GM18502 (cell line): ENCODE data around the gene TEKTIP1.

Source experiments
- ATAC-seq: cut with Tn5 transposase; IDR thresholded peaks from one replicate; pipeline ENCODE4 v1.9.1; 2021; ENCODE audit warnings: mild to moderate bottlenecking; ENCODE audit not compliant: unreplicated experiment, poor library complexity

TEKTIP1 gene

GRCh38 chr19:3535981-3536380, 3.0 kb upstream of the TEKTIP1 start:
- no peak for ATAC-seq

- no peak for ATAC-seq
These were observed 2.4 kb upstream of the TEKTIP1 start for GRCh38 chr19:3536429-3537100.

GRCh38 chr19:3537101-3537437, 1.9 kb upstream of the TEKTIP1 start:
- ATAC-seq, result no peak

DNA sequence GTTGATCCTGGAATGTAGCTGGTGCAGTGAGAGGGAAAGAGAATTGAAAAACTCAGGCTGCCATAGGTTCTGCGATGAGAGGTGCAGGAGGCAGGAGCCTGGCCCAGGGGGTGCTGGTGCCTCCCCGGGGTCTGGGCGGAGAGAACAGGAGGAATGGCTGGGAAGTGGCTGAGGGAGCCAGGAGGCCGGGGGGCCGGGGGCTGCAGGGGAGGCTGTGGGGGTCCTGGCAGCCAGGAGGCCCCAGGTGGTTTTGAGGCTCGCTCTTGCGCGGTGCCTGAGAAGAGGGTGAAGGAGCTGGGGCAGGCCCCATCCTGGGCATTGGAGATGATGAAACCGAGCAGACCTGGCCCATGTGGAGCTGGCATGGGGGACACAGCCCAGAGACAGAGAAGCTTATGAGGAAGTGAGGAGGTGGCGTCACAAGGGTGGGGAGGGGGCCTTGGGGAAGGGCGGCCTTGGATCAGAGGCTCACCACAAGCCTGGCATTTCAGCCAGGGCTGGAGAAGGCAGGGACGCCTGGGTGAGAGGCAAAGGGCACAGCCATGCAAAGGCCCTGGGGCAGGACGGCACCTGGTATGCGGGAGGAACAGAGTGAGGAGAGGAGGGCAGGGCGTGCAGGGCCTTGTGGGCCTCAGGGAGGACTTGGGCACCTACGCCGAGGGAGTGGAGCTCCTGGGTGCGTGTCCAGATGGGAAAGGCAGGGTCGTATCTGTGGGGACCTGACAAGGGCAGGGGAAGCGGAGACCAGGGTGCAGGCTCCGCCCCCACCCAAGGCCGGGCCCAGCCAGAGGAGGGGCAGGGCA, 1.3 kb upstream of the TEKTIP1 start:
- ATAC-seq, result no peak

DNA sequence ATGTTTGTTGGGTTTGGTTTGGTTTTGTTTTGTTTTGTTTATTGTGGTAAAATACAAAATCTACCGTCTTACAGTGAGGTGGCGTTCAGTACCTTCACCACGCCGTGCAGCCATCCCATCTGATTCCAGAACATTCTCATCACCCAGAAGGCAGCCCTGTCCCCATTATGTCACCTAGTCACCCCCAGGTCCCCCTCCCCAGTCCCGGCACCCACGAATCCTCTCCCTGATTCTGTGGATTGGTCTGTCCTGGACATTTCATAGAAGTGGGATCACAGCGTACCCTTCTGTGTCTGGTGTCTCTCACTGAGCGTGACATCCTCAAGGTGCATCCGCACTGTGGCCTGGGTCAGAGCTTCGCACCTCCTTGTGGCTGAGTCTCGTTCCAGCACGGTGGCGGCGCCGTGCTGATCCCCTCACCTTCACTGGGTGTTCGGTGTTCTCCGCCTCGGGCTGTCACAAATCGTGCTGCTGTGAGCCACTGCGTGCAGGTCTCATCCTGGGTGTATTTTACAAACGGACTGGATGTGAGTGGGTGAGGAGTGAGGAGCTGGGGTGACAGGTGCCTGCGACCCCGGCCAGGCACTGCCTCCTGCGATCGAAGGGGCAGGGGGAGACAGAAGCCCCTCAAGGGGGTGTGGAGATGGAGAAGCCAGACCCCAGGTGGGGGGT, 580 bp upstream of the TEKTIP1 start:
- ATAC-seq, result no peak

DNA sequence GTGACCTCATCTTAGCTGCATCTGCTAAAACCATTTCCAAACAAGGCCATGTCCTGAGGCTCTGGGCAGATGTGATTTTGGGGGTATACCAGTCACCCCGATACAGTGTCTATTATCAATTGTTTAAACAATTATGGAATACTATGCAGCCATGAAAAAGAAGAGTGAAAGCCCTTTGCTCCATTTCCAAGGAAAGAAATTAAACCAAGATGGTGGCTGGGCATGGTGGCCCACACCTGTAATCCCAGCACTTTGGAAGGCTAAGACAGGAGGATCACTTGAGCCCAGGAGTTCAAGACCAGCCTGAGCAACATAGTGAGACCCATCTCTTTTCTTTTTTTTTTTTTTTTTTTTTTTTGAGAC, 763 bp downstream of the TEKTIP1 start:
- no peak for ATAC-seq

DNA sequence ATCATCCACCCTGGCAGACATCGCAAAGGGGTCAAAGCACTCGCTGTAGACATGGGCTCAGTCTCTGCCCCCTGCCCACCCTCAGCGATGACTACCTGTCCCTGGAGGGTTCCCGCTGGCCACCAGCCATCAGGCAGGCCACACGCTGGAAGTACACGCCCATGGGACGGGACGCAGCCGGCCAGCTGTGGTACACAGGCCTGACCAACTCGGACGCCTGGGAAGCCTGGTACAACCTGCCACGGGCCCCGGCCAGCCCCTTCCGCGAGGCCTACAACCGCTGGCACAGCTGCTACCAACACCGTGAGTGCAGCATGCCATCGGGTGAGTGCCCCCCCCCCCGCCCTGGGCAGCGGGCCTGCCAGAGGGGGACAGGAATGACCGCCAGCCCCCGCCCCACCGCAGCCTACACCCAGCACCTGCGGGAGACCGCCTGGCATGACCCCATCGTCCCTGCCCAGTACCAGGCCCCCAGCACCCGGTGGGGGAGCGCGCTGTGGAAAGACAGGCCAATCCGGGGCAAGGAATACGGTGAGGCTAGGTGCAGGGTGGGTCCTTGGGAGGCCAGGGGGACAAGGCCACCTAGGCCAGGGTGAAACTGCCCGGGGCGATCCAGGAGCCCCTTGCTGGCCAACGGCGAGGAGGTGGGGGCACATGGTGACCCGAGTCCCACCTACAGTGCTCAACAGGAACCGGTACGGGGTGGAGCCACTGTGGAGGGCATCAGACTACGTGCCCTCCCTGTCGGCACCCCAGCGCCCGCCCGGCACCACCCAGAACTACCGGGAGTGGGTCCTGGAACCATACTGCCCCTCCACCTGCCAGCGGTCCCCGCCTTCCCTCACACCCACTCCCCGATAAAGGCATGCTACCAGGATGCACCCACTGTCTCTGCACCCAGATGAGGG, 4.4 kb downstream of the TEKTIP1 start:
- ATAC-seq, result no peak

DNA sequence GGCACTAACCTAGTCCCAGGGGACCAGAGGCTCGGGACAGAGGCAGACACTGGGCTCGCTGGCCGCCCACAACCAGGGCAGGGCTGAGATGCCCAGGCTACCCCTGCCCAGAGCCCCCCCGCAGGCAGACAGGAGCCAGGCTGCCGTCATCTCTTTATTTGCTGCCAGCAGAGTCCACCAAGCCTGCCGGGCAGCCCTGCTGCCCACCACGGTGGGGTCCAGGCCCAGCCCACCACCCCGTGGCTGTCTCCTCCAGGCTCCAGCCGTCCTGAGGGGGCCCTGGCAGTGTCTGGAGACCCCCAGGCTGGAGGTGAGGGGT, 5.0 kb downstream of the TEKTIP1 start:
- no peak for ATAC-seq

DNA sequence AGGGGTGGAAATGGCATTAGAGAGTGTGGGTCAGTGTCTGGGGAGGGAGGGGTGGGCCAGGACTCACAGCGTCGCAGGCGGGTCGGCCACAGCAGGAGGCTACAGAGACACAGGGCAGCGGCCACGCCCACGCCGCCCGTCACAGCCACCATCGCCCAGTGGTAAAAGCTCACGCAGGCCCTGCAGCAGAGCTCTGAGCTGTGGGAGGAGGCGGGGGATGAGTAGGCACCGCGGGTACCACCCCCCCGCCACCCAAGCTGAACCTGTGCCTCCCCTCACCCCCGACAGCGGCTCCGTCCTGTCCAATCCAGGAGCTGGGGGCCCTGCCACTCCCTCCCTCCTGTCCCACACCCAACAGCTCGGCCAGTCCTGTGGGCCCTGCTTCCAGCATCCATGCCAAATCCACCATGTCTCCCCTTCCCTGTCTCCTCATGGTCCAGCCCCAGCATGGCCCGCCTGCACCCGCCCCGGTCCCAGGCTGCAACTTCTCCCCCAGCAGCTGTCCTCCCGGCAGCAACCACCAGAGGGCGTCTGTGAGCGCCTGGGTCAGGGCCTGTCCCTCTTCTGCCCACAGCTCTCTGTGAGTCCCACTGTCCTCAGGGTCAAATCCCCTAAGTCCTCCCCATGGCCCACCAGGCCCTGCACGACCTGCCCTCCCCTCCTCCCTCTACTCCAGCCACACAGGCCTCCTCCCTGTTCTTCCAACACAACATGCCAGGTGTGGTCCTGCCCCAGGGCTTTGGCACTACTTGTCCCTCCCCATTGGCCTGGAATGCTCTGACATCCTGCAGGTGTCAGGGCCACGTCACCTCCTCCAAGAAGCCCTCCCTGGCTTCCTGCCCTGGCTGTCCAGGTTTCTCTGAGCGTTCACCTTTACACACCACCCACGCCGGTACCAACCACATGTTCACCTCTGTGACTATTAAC, 6.0 kb downstream of the TEKTIP1 start:
- ATAC-seq, result no peak

GRCh38 chr19:3545669-3546034, 6.7 kb downstream of the TEKTIP1 start:
- no peak for ATAC-seq

DNA sequence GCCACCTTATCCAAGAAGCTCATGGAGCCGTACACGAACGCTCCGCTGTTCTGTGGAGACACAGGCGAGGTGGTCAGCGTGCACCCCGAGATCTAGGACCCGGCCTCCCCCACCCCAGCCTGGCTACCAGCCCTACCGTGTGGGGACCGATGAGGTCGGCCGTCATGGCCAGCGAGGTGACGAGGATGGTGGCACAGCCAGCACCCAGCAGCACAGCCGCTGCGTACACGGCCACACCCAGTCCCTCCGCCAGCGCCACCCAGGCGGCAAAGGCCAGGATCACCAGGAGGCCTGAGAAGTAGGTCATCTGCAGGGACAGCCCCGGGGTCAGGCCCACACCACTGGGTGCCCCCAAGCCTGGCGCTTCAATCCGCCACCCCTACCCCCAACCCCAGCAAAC, 7.1 kb downstream of the TEKTIP1 start:
- ATAC-seq, result no peak

- ATAC-seq, result no peak
These were observed 8.3 kb downstream of the TEKTIP1 start for GRCh38 chr19:3547301-3547731.

DNA sequence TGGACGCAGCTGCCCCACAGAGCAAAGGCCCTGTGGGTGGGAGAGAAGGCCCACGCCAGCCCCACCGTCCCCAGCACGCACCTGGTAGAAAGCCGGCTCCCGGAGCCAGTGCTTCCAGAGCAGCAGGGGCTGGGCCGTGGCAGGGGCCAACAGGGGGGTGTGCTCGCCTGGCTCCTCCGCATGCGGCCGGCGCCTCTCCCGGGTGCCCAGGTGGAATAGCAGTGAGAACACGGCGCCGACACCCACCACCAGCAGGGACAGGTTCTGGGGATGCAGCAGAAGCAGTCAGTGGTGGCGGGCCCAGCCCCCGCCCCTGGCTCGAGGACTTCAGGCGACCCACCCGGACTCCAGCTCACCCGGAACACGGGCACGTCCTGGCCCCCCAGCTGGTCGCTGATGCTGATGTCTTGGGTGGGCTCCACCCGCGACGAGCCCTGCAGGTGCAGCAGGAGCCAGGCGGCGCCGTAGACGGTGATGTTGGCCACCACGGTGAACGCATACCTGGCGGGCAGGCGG, 8.9 kb downstream of the TEKTIP1 start:
- no peak for ATAC-seq

DNA sequence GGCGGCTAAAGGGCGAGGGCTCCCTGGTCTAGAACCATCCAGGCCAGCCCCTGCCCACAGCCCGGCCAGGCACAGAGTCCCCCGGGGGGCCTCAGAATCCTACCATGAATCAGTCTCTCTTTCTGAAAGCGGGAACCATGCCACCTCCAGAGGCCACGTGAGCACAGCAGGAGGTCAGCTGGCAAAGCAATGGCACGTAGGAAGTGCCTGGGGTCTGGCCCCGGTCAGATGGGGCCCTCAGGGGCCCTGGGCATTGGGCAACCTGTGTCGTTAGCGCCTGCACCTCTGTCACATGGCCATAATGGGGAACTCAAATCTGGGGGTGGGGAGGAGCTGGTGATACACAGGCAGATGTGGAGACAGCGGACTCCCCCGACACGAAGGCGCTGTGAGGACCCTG, 9.6 kb downstream of the TEKTIP1 start:
- no peak for ATAC-seq

DNA sequence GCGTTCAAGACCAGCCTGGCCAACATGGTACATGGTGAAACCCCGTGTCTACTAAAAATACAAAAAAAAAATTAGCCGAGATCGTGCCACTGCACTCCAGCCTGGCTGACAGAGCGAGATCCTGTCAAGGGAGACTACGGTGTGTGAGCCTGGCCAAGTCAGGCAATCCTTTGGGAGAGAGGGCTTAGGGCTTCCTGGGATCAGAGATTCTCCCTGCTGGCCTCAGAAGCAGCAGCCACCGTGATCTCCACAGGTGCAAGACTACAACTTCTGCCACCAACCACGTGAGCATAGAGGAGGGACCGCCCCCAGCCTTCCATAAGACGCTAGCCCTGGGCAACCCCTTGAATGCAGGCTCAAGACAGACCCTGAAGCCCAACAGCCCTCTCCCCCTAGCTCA, 10.8 kb downstream of the TEKTIP1 start:
- ATAC-seq, result no peak

DNA sequence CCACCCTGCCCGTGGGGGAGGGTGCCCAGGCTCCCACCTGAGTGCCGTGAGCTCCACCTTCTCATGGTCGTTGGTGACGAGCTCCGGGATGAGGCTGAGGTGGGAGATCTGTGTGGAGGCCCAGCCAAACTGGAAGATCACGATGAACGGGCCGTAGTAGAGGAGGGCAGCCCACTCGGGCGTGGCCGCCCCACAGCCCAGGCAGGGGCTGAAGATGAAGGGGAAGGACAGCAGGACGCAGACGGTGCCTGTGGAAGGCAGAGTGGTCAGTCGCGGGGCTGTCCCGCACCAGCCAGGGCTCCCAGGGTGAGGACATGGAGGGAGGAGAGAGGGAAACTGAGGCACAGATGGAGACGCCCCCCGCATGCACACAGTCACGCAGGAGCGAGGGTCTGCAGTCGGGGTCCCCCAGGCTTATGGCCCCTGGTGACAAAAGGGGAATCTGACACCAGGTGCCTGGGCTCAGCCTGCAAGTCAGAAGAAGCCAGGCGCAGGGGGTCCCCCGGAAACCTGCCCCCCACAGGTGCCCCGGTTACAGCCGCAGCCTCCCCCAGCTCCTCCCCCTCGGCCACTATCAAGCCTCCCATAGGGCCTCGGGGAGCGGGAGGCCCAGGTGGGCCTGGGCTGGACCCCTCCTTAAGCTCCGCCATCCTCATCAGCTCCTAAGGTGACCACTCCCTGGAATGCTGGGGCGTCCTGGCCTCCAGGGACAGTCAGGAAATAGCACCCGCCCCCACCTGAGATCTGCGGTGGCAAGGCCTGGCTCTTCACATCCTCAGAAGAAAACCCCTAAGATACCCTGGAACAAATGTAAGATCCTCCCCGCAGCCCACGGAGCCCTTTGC, 12.2 kb downstream of the TEKTIP1 start:
- ATAC-seq, result no peak

DNA sequence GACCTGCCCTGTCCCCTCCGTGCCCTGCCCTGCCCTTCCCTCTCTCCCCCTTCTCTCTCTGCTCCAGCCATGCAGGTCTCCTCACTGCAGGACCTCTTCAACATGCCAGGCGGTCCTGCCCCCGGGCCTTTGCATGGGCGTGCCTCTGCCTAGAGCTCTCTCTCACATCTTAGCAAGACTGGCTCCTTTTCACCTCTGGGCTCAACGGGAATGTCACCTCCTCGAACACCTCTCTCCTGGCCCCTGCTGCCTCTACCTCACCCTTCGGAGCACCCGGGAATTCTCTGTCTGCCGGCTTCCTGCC, 12.8 kb downstream of the TEKTIP1 start:
- no peak for ATAC-seq

- no peak for ATAC-seq
These were observed 15.5 kb downstream of the TEKTIP1 start for GRCh38 chr19:3554254-3555083.
